Testis (tissue), 3 donors: ENCODE measurements around the gene PEX7. TPM values are rescaled to one million over a fixed set of nuclear protein-coding genes. Genes with fewer than 3 reads are reported as not detected.
"Not testable (repeated sequence)": the region's sequence is repeated elsewhere in the genome, so short reads cannot be mapped to it uniquely, and the experiment has no call there.

Source experiments
- DNase-seq: peaks from one replicate; pipeline ENCODE4 v3.0.0-alpha.2; 2019
- H3K27ac ChIP-seq, 2 donors: fragments of 200-600 bp; sonication (generic); one replicate each; pipeline ENCODE4 v1.5.1; 2019
- H3K27me3 ChIP-seq: fragments of 200-600 bp; sonication (generic); one replicate; pipeline ENCODE4 v1.5.1; 2019
- H3K36me3 ChIP-seq: fragments of 200-600 bp; sonication (generic); one replicate; pipeline ENCODE4 v1.5.1; 2017; ENCODE audit warnings: low read depth; ENCODE audit errors: missing control alignments
- H3K4me1 ChIP-seq: fragments of 200-600 bp; sonication (generic); one replicate; pipeline ENCODE4 v1.5.1; 2019
- H3K4me3 ChIP-seq, 2 donors: fragments of 200-600 bp; sonication (generic); one replicate each; pipeline ENCODE4 v1.5.1; 2017 to 2019
- H3K9me3 ChIP-seq: fragments of 200-600 bp; sonication (generic); one replicate; pipeline ENCODE4 v1.5.1; 2017
- CTCF ChIP-seq, 3 experiments: fragments of 450-650 bp in 2 of 3; fragments of 200-600 bp in 1 of 3; sonication (generic) in 1 of 3; IDR thresholded peaks; one replicate each; pipeline ENCODE4 v1.5.1; 2016 to 2019; ENCODE audit warnings: antibody characterized with exemption in 3 of 3, mild to moderate bottlenecking in 2 of 3, moderate library complexity in 1 of 3
- POLR2A ChIP-seq: fragments of 450-650 bp; IDR thresholded peaks from one replicate; pipeline ENCODE4 v1.6.1; 2017; ENCODE audit warnings: antibody characterized with exemption, mild to moderate bottlenecking, moderate library complexity
- WGBS, 2 donors: methylation state at CpG; one replicate each; pipeline ENCODE4 v1.1.5; 2018; 5-methylcytosine and 5-hydroxymethylcytosine counted together
- intact Hi-C: fragments of 100-400 bp; cut with DNase I; formaldehyde crosslinking; loops from one replicate; pipeline ENCODE4 v1.15.1; 2023; ENCODE audit warnings: low total_unique reads
- polyA plus RNA-seq: library from polyadenylated mRNA; stranded (reverse); fragments of 350-450 nt; fragmentation: Illumina TruSeq; extraction: RNeasy Lipid Tissue Mini Kit (QIAGEN cat#74804); gene quantifications from one replicate; pipeline ENCODE4 v1.2.3, GENCODE V29; 2014; ENCODE audit warnings: low read depth, low replicate concordance; ENCODE audit not compliant: insufficient read depth
- total RNA-seq, 2 donors: library from RNA; depleted of rRNA; stranded (reverse); fragments of >200 nt; gene quantifications; one replicate each; pipeline ENCODE4 v1.2.3, GENCODE V29; 2016

Gene PEX7
- total and polyA plus RNA-seq, 3 donors from 2014 or later = 16.6 to 28.6 (median 18.5) TPM

GRCh38 chr6:136831873-136832562 lies 9.6 kb downstream of the PEX7 start:
- intact Hi-C loops = no loop called here
- no peak for DNase-seq
- Histone ChIP-seq H3K27ac (no peak overlapping the region), H3K36me3 (no peaks in the 10 kb centered on the region), H3K4me3 (no peak overlapping the region), H3K9me3 (no peaks in the 10 kb centered on the region), H3K27me3 (no peaks in the 10 kb centered on the region), H3K4me1 (no peaks in the 10 kb centered on the region)
- WGBS, 2 donors = 100% methylated on average over 1 of the region's 1 CpG
- TF ChIP-seq CTCF (IDR thresholded peaks at IDR 0.05) (no peak), POLR2A (no peak)

- WGBS, 2 donors = 80 to 85% methylated on average over 4 of the region's 4 CpGs
- Histone ChIP-seq H3K27ac (no peak overlapping the region), H3K4me3 (no peak overlapping the region), H3K36me3 (no peaks in the 10 kb centered on the region), H3K27me3 (no peaks in the 10 kb centered on the region), H3K4me1 (peaks cover 4% of the 10 kb centered on the region), H3K9me3 (no peaks in the 10 kb centered on the region)
- TF ChIP-seq POLR2A (no peak), CTCF (IDR thresholded peaks at IDR 0.05) (no peak)
- intact Hi-C loops = no loop called here
- no peak for DNase-seq
Measured at GRCh38 chr6:136840276-136841001, 18.0 kb downstream of the PEX7 start.

GRCh38 chr6:136843210-136843609 lies 20.8 kb downstream of the PEX7 start:
- H3K4me3 ChIP-seq = no peak overlapping the region
- intact Hi-C loops = no loop called here
- no peaks in the 10 kb centered on the region for H3K36me3 ChIP-seq
- H3K27me3 ChIP-seq = no peaks in the 10 kb centered on the region
- WGBS, 2 donors = 81 to 82% methylated on average over 3 of the region's 3 CpGs
- H3K27ac ChIP-seq = no peak overlapping the region
- H3K4me1 ChIP-seq = peaks cover 4% of the 10 kb centered on the region
- no peak for DNase-seq
- TF ChIP-seq POLR2A = no peak
- TF ChIP-seq CTCF (IDR thresholded peaks at IDR 0.05) = no peak
- no peaks in the 10 kb centered on the region for H3K9me3 ChIP-seq

- peaks cover 4% of the 10 kb centered on the region for H3K4me1 ChIP-seq
- intact Hi-C loops = no loop called here
- no peak overlapping the region for H3K4me3 ChIP-seq
- TF ChIP-seq CTCF (IDR thresholded peaks at IDR 0.05) = peak in 2 of 3 experiments; percentile 41 to 83
- no peak for TF ChIP-seq POLR2A
- H3K27ac ChIP-seq = no peak overlapping the region
- peak; percentile 78 for DNase-seq
- no peaks in the 10 kb centered on the region for H3K9me3 ChIP-seq
- H3K27me3 ChIP-seq = no peaks in the 10 kb centered on the region
- WGBS, 2 donors = 54 to 68% methylated on average over 3 of the region's 3 CpGs
- no peaks in the 10 kb centered on the region for H3K36me3 ChIP-seq
Measured at GRCh38 chr6:136846046-136846445, 23.7 kb downstream of the PEX7 start.

- H3K4me3 ChIP-seq, H3K27me3 ChIP-seq, H3K36me3 ChIP-seq, intact Hi-C loops, H3K9me3 ChIP-seq, DNase-seq, H3K4me1 ChIP-seq, H3K27ac ChIP-seq: not testable (repeated sequence)
- WGBS, 2 donors = 87 to 94% methylated on average over 4 of the region's 4 CpGs
Measured at GRCh38 chr6:136846477-136846876, 24.1 kb downstream of the PEX7 start.

- H3K27me3 ChIP-seq, DNase-seq, intact Hi-C loops, H3K36me3 ChIP-seq, H3K27ac ChIP-seq, H3K4me1 ChIP-seq, H3K9me3 ChIP-seq, H3K4me3 ChIP-seq: not testable (repeated sequence)
- WGBS, 2 donors = 98 to 100% methylated on average over 3 to 4 of the region's 4 CpGs
Measured at GRCh38 chr6:136849979-136850563, 27.7 kb downstream of the PEX7 start.
